AG08395 (cell line): Measurements from ENCODE around the gene RASAL1.

Experiments
- DNase-seq: peaks from one replicate; pipeline ENCODE4 v3.0.0; 2012; ENCODE audit warnings: mixed read lengths, low spot score

Gene RASAL1

GRCh38 chr12:113115455-113116126 is 20.0 kb downstream of the RASAL1 start:
- DNase-seq: no peak

GRCh38 chr12:113114447-113115178 is 20.9 kb downstream of the RASAL1 start:
- DNase-seq: no peak

- no peak for DNase-seq
Observed at GRCh38 chr12:113113397-113113796, 22.2 kb downstream of the RASAL1 start.

- DNase-seq: no peak
Observed at GRCh38 chr12:113112043-113112899, 23.3 kb downstream of the RASAL1 start.

GRCh38 chr12:113111247-113111646 is 24.3 kb downstream of the RASAL1 start:
- DNase-seq: no peak

- DNase-seq: no peak
Observed at GRCh38 chr12:113109872-113110599, 25.5 kb downstream of the RASAL1 start.

- no peak for DNase-seq
Observed at GRCh38 chr12:113109360-113109759, 26.2 kb downstream of the RASAL1 start.

GRCh38 chr12:113108308-113108707 is 27.3 kb downstream of the RASAL1 start:
- no peak for DNase-seq

GRCh38 chr12:113106361-113106760 is 29.2 kb downstream of the RASAL1 start:
- no peak for DNase-seq

GRCh38 chr12:113105606-113106271 is 29.8 kb downstream of the RASAL1 start:
- DNase-seq: no peak

GRCh38 chr12:113104953-113105510 is 30.5 kb downstream of the RASAL1 start:
- DNase-seq: no peak

- no peak for DNase-seq
Observed at GRCh38 chr12:113103756-113104450, 31.7 kb downstream of the RASAL1 start.

GRCh38 chr12:113102811-113103210 is 32.8 kb downstream of the RASAL1 start:
- DNase-seq: no peak

GRCh38 chr12:113101751-113102150 is 33.8 kb downstream of the RASAL1 start:
- no peak for DNase-seq

- no peak for DNase-seq
Observed at GRCh38 chr12:113099764-113100163, 35.8 kb downstream of the RASAL1 start.

- DNase-seq: no peak
Observed at GRCh38 chr12:113099364-113099763, 36.2 kb downstream of the RASAL1 start.

GRCh38 chr12:113098441-113099028 is 37.0 kb downstream of the RASAL1 start:
- peak; percentile 91 for DNase-seq

- DNase-seq: no peak
Observed at GRCh38 chr12:113097716-113098440, 37.7 kb downstream of the RASAL1 start.

GRCh38 chr12:113096675-113097461 is 38.7 kb downstream of the RASAL1 start:
- no peak for DNase-seq
